Measurements from ENCODE around the gene IVNS1ABP.

DNA sequence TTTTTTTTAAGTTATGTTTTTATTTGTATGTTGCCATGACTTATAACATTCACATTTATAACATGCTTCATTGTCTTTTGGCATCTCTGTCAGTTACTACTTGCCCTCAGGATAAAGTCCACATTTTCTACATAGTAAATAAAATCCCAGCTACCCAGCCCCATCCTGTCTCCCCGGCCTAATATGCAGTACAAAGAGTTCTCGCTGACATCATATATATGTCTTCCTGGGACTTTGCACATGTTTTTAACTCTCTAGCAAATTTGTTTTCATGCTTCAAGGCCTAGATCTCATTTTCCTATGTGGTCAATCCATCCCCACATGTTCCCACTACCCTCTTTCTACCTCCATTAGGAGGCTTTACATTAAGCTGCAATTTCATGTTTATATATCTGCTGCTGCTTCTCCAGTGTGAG is 33.0 kb upstream of the IVNS1ABP start:
- no peak for TF ChIP-seq YY1 (IDR thresholded peaks at IDR 0.05; ENCODE audit: extremely low read depth, insufficient replicate concordance, low read depth, low read length)
- no peak for TF ChIP-seq CTCF (IDR thresholded peaks at IDR 0.05 in 2 of 3, conservative IDR thresholded peaks at IDR 0.05 in 1 of 3; ENCODE audit: borderline replicate concordance in 1 of 3, insufficient read depth in 1 of 3, low read depth in 2 of 3, low read length in 2 of 3)
- TF ChIP-seq RAD21 (IDR thresholded peaks at IDR 0.05; ENCODE audit: low read depth) = no peak
- no peak for TF ChIP-seq REST (IDR thresholded peaks at IDR 0.05; ENCODE audit: low read depth)
- TF ChIP-seq EZH2 (IDR thresholded peaks at IDR 0.05) = no peak
- TF ChIP-seq, protein P1, sequence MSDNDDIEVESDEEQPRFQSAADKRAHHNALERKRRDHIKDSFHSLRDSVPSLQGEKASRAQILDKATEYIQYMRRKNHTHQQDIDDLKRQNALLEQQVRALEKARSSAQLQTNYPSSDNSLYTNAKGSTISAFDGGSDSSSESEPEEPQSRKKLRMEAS (IDR thresholded peaks at IDR 0.05) = no peak

Measured in HCT116 (cell line).